Ovary (tissue), 9 donors: Measurements from ENCODE around the gene SLC38A3. TPM values are rescaled to one million over a fixed set of nuclear protein-coding genes. Genes with fewer than 3 reads are reported as not detected.
A peak's percentile ranks its signal among the peaks of the same experiment; 100 is the strongest.
"Not testable (repeated sequence)": the region's sequence is repeated elsewhere in the genome, so short reads cannot be mapped to it uniquely, and the experiment has no call there.

Experiments
- DNase-seq, 5 donors: peaks; one replicate each; pipeline ENCODE4 v3.0.0-alpha.2; 2019 to 2020
- H3K27ac ChIP-seq, 2 donors: fragments of 200-600 bp; one replicate each; pipeline versions ENCODE4 v1.5.1 to v1.8.0; 2019 to 2022
- H3K27me3 ChIP-seq: fragments of 200-600 bp; one replicate; pipeline ENCODE4 v1.8.0; 2022
- H3K36me3 ChIP-seq: fragments of 200-600 bp; sonication (generic); one replicate; pipeline ENCODE4 v1.5.1; 2019
- H3K4me1 ChIP-seq: one replicate; pipeline ENCODE4 v1.8.1; 2013; ENCODE audit warnings: mild to moderate bottlenecking, moderate library complexity; ENCODE audit not compliant: insufficient read depth
- H3K4me3 ChIP-seq: fragments of 200-600 bp; sonication (generic); one replicate; pipeline ENCODE4 v1.5.1; 2017
- H3K9me3 ChIP-seq, 2 donors: fragments of 200-600 bp in 1 of 2; sonication (generic) in 1 of 2; one replicate each; pipeline versions ENCODE4 v1.5.1 to v1.8.1; 2013 to 2019; ENCODE audit warnings: mild to moderate bottlenecking in 1 of 2, moderate library complexity in 1 of 2
- EP300 ChIP-seq: sonication (generic); formaldehyde crosslinking; IDR thresholded peaks from one replicate; pipeline ENCODE4 v1.6.1; 2017; ENCODE audit warnings: antibody characterized with exemption
- POLR2A ChIP-seq: fragments of 450-650 bp; IDR thresholded peaks from one replicate; pipeline ENCODE4 v1.6.1; 2017; ENCODE audit warnings: antibody characterized with exemption, mild to moderate bottlenecking, moderate library complexity
- WGBS, 3 donors: extraction: QIAGEN DNeasy Blood & Tissue Kit in 1 of 3; methylation state at CpG; one replicate each; pipeline versions ENCODE4 v1.1.5 to v1.1.7; 2013 to 2017; 5-methylcytosine and 5-hydroxymethylcytosine counted together
- intact Hi-C, 4 donors: fragments of 100-400 bp; cut with DNase I; formaldehyde crosslinking; loops; one replicate each; pipeline versions ENCODE4 v1.11.0 to v1.15.1; 2022 to 2023
- polyA plus RNA-seq, 2 donors: library from polyadenylated mRNA; stranded (reverse); fragments of 200-250 nt in 1 of 2; fragments of 350-450 nt in 1 of 2; fragmentation: Illumina TruSeq in 1 of 2; extraction: RNeasy Lipid Tissue Mini Kit (QIAGEN cat#74804) in 1 of 2; gene quantifications; one replicate each; pipeline ENCODE4 v1.2.3, GENCODE V29; 2013 to 2014
- total RNA-seq, 7 donors: library from RNA; depleted of rRNA in 2 of 7; stranded (reverse); fragments of >200 nt in 2 of 7; fragmentation: NEBNext Ultra II Directional in 3 of 7; extraction: Animal tissue kit (Norgen Biotek cat#: 25700) in 3 of 7; gene quantifications; one replicate each; pipeline versions ENCODE4 v1.1.0 to v1.2.4, GENCODE V29; 2016 to 2023
- TF ChIP-seq, protein P1 (sequence below), 3 donors: fragments of 450-650 bp in 2 of 3; fragments of 200-600 bp in 1 of 3; IDR thresholded peaks; one replicate each; pipeline versions ENCODE4 v1.5.1 to v1.8.0; 2016 to 2022; ENCODE audit warnings: antibody characterized with exemption in 3 of 3, mild to moderate bottlenecking in 1 of 3
- donor health status: DM: no; HTN: no; CAD: no; lungs with moderate emphysema.
- donor health status: DM: no; HTN: no; CAD: no.
- donor health status: Bipolar disorder and iron deficiency.
- donor health status: DM: yes; HTN: yes; CAD: no.
- donor health status: DM: no; HTN: no; CAD: no.
- donor health status: DM: yes; HTN: yes; CAD: no.

Gene SLC38A3
- total and polyA plus RNA-seq, 9 donors, result 1.6 to 10.9 (median 7.7) TPM

DNA sequence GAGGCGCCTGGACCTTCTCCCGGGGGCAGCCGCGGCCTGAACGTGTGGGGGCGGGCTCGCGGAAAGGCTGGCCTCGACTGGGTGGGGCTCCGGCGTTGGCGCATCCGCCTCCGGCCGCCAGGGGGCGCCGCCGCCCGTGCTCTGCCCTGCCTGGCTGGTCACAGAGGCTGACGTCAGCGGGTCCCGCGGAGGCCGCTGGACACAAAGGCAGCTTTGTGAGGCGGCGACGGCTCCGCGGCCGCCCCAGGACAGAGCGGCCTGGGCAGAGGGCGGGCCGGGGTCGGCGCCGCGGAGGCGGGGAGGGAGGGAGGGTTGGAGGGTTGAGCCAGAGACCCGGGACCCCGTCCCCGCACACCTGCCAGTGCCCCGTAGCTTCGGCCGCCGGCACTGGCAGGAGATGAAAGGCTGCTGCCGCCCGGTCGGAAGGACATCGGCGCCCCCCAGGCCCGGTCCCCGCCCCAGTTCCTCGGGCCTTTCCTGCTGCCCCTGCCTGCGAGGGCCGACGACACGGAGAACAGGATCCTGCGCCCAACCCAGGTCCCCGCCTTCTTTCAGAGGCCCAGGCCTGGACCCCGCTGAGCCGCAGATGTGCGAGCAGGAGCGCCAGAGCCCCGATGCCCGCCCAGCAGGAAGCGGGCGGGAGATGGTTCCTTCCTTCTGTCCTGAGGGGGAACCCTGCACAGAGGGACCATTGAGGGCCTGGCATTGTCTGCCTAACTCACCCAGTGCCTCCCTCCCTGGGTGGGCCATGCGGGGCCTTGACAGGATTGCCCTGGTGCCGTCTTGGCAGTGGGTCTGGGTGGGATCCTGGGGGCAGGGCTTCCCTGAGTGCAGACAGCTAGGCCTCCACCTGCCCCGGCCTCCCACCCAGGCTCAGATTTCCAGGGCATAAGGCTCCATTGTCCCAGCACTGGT lies 55.2 kb downstream of the SLC38A3 start:
- Histone ChIP-seq H3K36me3 (no peaks in the 10 kb centered on the region), H3K9me3 (no peaks in the 10 kb centered on the region), H3K27ac (peak overlapping the region; percentile 97 to 99), H3K4me3 (peak overlapping the region; percentile 60), H3K27me3 (no peaks in the 10 kb centered on the region), H3K4me1 (peaks cover 22% of the 10 kb centered on the region)
- TF ChIP-seq POLR2A (peak; percentile 92), EP300 (no peak)
- TF ChIP-seq, protein P1, sequence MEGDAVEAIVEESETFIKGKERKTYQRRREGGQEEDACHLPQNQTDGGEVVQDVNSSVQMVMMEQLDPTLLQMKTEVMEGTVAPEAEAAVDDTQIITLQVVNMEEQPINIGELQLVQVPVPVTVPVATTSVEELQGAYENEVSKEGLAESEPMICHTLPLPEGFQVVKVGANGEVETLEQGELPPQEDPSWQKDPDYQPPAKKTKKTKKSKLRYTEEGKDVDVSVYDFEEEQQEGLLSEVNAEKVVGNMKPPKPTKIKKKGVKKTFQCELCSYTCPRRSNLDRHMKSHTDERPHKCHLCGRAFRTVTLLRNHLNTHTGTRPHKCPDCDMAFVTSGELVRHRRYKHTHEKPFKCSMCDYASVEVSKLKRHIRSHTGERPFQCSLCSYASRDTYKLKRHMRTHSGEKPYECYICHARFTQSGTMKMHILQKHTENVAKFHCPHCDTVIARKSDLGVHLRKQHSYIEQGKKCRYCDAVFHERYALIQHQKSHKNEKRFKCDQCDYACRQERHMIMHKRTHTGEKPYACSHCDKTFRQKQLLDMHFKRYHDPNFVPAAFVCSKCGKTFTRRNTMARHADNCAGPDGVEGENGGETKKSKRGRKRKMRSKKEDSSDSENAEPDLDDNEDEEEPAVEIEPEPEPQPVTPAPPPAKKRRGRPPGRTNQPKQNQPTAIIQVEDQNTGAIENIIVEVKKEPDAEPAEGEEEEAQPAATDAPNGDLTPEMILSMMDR (IDR thresholded peaks at IDR 0.05), result peak; percentile 99 to 100 (median 100)
- 1 to 4% (median 1%) methylated on average over 29 to 70 of the region's 70 CpGs for WGBS, 3 donors
- intact Hi-C loops, result loop anchor here in 1 of 4 donors (10.0 kb wide), 1 partner anchor 65 kb away; the partner anchor contains the start of genes HYAL2 and TUSC2
- DNase-seq, result peak; percentile 93 to 97 (median 96)

DNA sequence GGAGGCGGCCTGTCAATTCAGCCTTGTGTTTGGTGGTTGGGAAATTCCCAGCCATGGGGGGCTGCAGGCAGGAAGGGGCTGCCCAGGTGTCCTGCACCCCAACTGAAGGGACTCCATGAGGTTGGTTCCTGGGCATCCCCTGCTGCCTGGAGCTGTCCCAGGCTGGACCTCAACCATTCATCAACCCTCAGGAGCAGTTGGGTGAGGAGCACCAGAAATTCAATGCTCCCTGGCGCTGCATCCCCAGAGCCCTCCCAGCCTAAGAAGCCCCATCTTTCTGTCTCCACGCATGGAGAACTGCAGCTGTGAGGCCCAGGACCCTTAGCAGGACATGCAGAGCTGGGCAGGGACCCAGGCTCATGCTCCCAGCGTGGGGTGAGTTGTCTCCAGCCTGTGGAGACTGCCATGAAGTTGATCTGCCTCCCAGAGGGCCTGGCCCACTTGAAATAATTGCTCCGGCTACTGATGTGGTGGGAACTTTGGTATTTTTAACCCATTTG lies 55.9 kb downstream of the SLC38A3 start:
- Histone ChIP-seq H3K4me3 (no peak overlapping the region), H3K36me3 (no peaks in the 10 kb centered on the region), H3K4me1 (peaks cover 29% of the 10 kb centered on the region), H3K27me3 (no peaks in the 10 kb centered on the region), H3K27ac (peak overlapping the region; percentile 97 to 99), H3K9me3 (no peaks in the 10 kb centered on the region)
- no peak for TF ChIP-seq POLR2A
- no peak for TF ChIP-seq EP300
- TF ChIP-seq, protein P1 (IDR thresholded peaks at IDR 0.05), result no peak
- peak in 3 of 5 donors; percentile 44 to 49 (median 48) for DNase-seq
- WGBS, 3 donors, result 54 to 61% (median 54%) methylated on average over 5 of the region's 5 CpGs
- intact Hi-C loops, result loop anchor here in 1 of 4 donors (10.0 kb wide), 1 partner anchor 64 kb away; the partner anchor contains the start of genes HYAL2 and TUSC2

DNA sequence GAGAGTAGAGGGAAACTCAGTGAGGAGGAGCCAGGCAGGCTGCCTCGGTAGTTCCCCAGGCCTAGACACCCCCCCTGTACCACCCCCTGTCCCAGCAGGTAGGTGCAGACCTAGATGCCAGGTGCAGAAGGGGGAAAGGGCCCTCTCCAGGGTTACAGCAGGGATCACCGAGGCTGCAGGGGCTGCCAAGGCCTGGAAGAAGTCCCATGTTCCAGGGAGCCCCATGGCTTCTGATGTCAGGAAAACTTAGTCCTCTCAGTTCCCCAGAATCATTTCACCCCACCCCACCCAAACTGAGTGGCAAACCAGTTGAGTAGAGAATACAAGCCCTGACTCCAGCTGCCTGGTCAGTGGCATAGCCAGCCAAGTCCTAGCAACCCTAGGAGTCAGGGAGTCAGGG lies 56.4 kb downstream of the SLC38A3 start:
- WGBS, 3 donors, result 25 to 51% (median 48%) methylated on average over 2 of the region's 2 CpGs
- no peaks in the 10 kb centered on the region for H3K9me3 ChIP-seq
- H3K36me3 ChIP-seq, result no peaks in the 10 kb centered on the region
- H3K27ac ChIP-seq, result peak overlapping the region; percentile 97 to 99
- DNase-seq, result peak in 3 of 5 donors; percentile 36 to 48 (median 40)
- peaks cover 34% of the 10 kb centered on the region for H3K4me1 ChIP-seq
- H3K4me3 ChIP-seq, result no peak overlapping the region
- TF ChIP-seq EP300 (no peak), POLR2A (no peak)
- TF ChIP-seq, protein P1 (IDR thresholded peaks at IDR 0.05), result no peak
- intact Hi-C loops, result loop anchor here in 1 of 4 donors (10.0 kb wide), 1 partner anchor 63 kb away; the partner anchor contains the start of genes HYAL2 and TUSC2
- H3K27me3 ChIP-seq, result no peaks in the 10 kb centered on the region

DNA sequence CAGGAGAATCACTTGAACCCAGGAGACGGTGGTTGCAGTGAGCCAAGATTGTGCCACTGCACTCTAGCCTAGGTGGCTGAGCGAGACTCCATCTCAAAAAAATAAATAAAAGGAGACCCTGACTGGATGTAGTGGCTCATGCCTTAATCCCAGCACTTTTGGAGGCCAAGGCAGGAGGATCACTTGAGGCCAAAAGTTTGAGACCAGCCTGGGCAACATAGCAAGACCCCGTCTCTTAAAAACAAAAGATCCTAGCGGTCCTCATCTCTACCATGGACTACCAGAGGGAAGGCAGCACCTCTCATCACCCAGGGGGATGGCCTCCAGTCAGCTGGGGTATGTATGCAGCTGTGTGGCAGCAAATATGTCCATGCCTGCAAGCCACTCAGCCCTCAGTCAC lies 57.1 kb downstream of the SLC38A3 start:
- not testable (repeated sequence) for H3K9me3 ChIP-seq, H3K36me3 ChIP-seq, H3K27me3 ChIP-seq, H3K4me3 ChIP-seq, DNase-seq
- intact Hi-C loops, result loop anchor here in 1 of 4 donors (10.0 kb wide), 1 partner anchor 63 kb away; the partner anchor contains the start of genes HYAL2 and TUSC2
- peak overlapping the region; percentile 97 to 99 for H3K27ac ChIP-seq
- H3K4me1 ChIP-seq, result peaks cover 40% of the 10 kb centered on the region
- 97 to 98% (median 98%) methylated on average over 4 of the region's 4 CpGs for WGBS, 3 donors
